Astrocyte (in vitro differentiated cells and primary cell): Measurements from ENCODE around the gene EDN2. TPM values are rescaled to one million over a fixed set of nuclear protein-coding genes. Genes with fewer than 3 reads are reported as not detected.

Experiments used
- DNase-seq: peaks from one replicate; pipeline ENCODE4 v3.0.0-alpha.2; 2010; ENCODE audit warnings: low read depth
- FAIRE-seq: peaks from 2 replicates; lab custom pipeline; 2011; peaks lifted over from hg19 to GRCh38; lab: Jason Lieb, UNC
- H2AFZ ChIP-seq: 2 replicates; pipeline ENCODE4 v1.6.0; 2012; ENCODE audit warnings: low read depth, low read length, inconsistent platforms
- H3K27ac ChIP-seq: 2 replicates; pipeline ENCODE4 v1.5.1; 2011; ENCODE audit warnings: low read depth, low read length, inconsistent platforms
- H3K27me3 ChIP-seq: 2 replicates; pipeline ENCODE4 v1.6.0; 2011; ENCODE audit warnings: low read length, inconsistent platforms; ENCODE audit not compliant: insufficient read depth
- H3K36me3 ChIP-seq: 2 replicates; pipeline ENCODE4 v1.5.1; 2011; ENCODE audit warnings: low read length, inconsistent platforms; ENCODE audit not compliant: insufficient read depth
- H3K4me1 ChIP-seq: 2 replicates; pipeline ENCODE4 v1.5.1; 2011; ENCODE audit warnings: low read length, inconsistent platforms; ENCODE audit not compliant: insufficient read depth
- H3K4me2 ChIP-seq: 2 replicates; pipeline ENCODE4 v1.6.0; 2012; ENCODE audit warnings: low read length, inconsistent platforms
- H3K4me3 ChIP-seq: 2 replicates; pipeline ENCODE4 v1.5.1; 2011; ENCODE audit warnings: low read depth, mild to moderate bottlenecking, low read length, inconsistent platforms; ENCODE audit not compliant: insufficient read depth
- H3K79me2 ChIP-seq: 2 replicates; pipeline ENCODE4 v1.6.0; 2012; ENCODE audit warnings: mild to moderate bottlenecking, low read length, inconsistent platforms; ENCODE audit not compliant: insufficient read depth
- H3K9ac ChIP-seq: 2 replicates; pipeline ENCODE4 v1.6.0; 2012; ENCODE audit warnings: mild to moderate bottlenecking, low read length, inconsistent platforms
- H3K9me3 ChIP-seq: 2 replicates; pipeline ENCODE4 v1.5.1; 2012; ENCODE audit warnings: low read depth, mild to moderate bottlenecking, low read length, inconsistent platforms; ENCODE audit not compliant: insufficient read depth
- H4K20me1 ChIP-seq: 2 replicates; pipeline ENCODE4 v1.6.0; 2012; ENCODE audit warnings: low read length, inconsistent platforms; ENCODE audit not compliant: insufficient read depth
- H3K27ac Mint-ChIP-seq: one replicate; pipeline ENCODE4 v1.8.0; 2021; ENCODE audit warnings: mild to moderate bottlenecking, mixed read lengths; ENCODE audit not compliant: unreplicated experiment
- H3K27me3 Mint-ChIP-seq: one replicate; pipeline ENCODE4 v1.8.0; 2021; ENCODE audit warnings: low read depth, mixed read lengths; ENCODE audit not compliant: unreplicated experiment
- H3K36me3 Mint-ChIP-seq: one replicate; pipeline ENCODE4 v1.8.0; 2021; ENCODE audit warnings: low read depth, mixed read lengths; ENCODE audit not compliant: unreplicated experiment
- H3K4me1 Mint-ChIP-seq: one replicate; pipeline ENCODE4 v1.8.0; 2021; ENCODE audit warnings: low read depth, mixed read lengths; ENCODE audit not compliant: unreplicated experiment
- H3K4me3 Mint-ChIP-seq: one replicate; pipeline ENCODE4 v1.8.0; 2021; ENCODE audit warnings: mild to moderate bottlenecking, moderate library complexity, mixed read lengths; ENCODE audit not compliant: unreplicated experiment
- H3K9me3 Mint-ChIP-seq: one replicate; pipeline ENCODE4 v1.8.0; 2021; ENCODE audit warnings: mild to moderate bottlenecking, mixed read lengths; ENCODE audit not compliant: unreplicated experiment
- EZH2 ChIP-seq: IDR thresholded peaks from 2 replicates; pipeline ENCODE4 v1.6.1; 2012; ENCODE audit warnings: mild to moderate bottlenecking, low read length, inconsistent platforms; ENCODE audit not compliant: insufficient read depth
- total RNA-seq: library from RNA; stranded (reverse); gene quantifications from 2 replicates; pipeline ENCODE4 v1.2.1, GENCODE V29; 2021
- TF ChIP-seq, protein P1 (sequence below): IDR thresholded peaks from 2 replicates; pipeline ENCODE4 v1.5.1; 2011; ENCODE audit warnings: low read depth, mild to moderate bottlenecking, inconsistent platforms, low read length, moderate library complexity; ENCODE audit not compliant: insufficient read depth

The EDN2 gene
- total RNA-seq, 1 donor from 2014 or later: 0.45 TPM

DNA sequence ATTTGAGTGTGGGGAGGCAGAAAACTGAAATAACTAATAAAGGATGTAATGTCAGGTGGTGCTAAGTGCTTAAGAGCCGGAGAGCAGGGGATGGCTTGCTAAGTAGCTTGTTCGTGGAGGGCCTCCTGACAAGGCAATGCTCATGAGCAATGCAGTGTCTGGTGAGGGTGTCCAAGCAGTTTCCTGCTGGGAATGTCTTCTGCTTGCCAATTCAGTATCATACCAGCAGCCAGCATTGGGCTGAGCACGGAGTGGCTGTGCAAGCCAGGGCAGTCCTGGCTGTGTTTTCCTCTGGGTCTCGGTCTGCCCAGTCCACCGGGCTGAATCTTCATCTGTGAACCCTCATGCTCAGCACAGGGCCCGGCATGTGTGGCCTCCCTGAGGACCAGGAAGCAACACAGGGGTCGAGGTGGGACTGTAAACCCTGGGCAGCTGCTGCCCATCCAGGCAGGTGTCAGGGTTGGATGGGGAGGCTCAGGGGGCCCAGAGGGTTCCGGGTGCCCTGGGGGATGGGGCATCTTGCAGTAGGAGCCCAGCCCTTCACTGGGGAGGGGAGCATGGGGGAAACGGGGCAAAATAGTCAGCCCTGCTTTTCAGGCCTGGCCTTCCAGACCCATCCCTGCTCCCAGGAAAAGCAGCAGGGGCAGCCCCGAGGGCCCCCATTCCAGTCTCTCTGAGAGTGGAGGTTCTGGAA is 27.5 kb downstream of the EDN2 start:
- Histone ChIP-seq H3K4me1 (peaks cover 21% of the 10 kb centered on the region), H3K27me3 (no peaks in the 10 kb centered on the region), H3K9ac (no peak overlapping the region), H3K4me2 (no peak overlapping the region), H3K9me3 (no peaks in the 10 kb centered on the region), H3K36me3 (no peaks in the 10 kb centered on the region), H3K79me2 (no peaks in the 10 kb centered on the region), H3K4me3 (no peak overlapping the region), H3K27ac (no peak overlapping the region), H2AFZ (no peak overlapping the region), H4K20me1 (no peaks in the 10 kb centered on the region)
- Mint-ChIP-seq H3K9me3 (peaks cover 2% of the 10 kb centered on the region), H3K36me3 (peaks cover 4% of the 10 kb centered on the region), H3K27me3 (peaks cover 9% of the 10 kb centered on the region), H3K4me1 (peaks cover 18% of the 10 kb centered on the region), H3K4me3 (no peak overlapping the region), H3K27ac (no peak overlapping the region)
- DNase-seq (peak; percentile 67), FAIRE-seq (no peak)
- TF ChIP-seq, protein P1, sequence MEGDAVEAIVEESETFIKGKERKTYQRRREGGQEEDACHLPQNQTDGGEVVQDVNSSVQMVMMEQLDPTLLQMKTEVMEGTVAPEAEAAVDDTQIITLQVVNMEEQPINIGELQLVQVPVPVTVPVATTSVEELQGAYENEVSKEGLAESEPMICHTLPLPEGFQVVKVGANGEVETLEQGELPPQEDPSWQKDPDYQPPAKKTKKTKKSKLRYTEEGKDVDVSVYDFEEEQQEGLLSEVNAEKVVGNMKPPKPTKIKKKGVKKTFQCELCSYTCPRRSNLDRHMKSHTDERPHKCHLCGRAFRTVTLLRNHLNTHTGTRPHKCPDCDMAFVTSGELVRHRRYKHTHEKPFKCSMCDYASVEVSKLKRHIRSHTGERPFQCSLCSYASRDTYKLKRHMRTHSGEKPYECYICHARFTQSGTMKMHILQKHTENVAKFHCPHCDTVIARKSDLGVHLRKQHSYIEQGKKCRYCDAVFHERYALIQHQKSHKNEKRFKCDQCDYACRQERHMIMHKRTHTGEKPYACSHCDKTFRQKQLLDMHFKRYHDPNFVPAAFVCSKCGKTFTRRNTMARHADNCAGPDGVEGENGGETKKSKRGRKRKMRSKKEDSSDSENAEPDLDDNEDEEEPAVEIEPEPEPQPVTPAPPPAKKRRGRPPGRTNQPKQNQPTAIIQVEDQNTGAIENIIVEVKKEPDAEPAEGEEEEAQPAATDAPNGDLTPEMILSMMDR: no peak
- no peak for TF ChIP-seq EZH2

DNA sequence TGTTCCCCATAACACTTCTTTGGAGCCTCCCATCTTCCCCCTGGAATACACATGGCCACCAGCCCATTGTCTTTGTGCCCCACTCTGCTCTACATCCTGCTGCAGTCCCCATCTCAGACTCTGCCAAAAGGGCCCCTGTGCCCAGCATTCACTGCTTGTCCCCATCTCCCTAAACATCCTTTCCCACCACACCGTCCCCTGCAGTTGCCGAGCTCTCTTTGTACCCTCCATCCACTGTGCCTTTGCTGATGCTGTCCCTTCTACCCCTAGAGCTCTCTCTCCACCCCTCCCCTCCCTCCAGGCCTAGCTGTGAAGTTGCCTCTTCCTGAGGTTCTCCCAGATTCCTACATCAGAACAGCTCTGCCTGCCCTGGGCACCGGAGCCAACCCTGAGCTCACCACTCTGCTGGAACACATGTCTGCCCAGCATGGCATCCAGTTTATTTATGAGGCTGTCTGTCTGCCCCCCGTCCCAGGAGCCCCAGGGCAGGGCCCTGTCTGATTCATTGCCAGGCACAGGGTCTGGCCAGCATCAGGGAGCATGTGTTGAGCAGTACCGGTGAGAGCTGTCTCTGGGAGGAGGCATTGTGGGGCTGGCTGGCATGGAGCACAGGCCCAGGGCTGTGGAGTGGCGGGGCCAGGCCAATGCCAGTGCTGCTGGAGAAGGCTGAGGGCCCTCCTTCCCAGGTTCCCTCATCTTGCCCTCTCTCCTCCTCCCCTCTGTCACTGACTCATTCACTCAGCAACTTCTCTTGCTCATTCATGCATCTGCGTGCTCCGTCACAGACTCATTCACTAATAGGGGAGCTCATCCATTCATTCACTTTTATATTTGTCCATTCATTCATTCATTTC is 28.8 kb downstream of the EDN2 start:
- H3K36me3 ChIP-seq: no peaks in the 10 kb centered on the region
- H3K9ac ChIP-seq: peak overlapping the region; percentile 29
- H2AFZ ChIP-seq: peak overlapping the region; percentile 70
- H4K20me1 ChIP-seq: no peaks in the 10 kb centered on the region
- H3K27me3 ChIP-seq: no peaks in the 10 kb centered on the region
- DNase-seq (peak; percentile 79), FAIRE-seq (no peak)
- H3K27ac ChIP-seq: peak overlapping the region; percentile 18
- Mint-ChIP-seq H3K27ac (no peak overlapping the region), H3K4me1 (peaks cover 18% of the 10 kb centered on the region), H3K9me3 (peaks cover 2% of the 10 kb centered on the region), H3K27me3 (peaks cover 9% of the 10 kb centered on the region), H3K36me3 (peaks cover 4% of the 10 kb centered on the region), H3K4me3 (no peak overlapping the region)
- peaks cover 21% of the 10 kb centered on the region for H3K4me1 ChIP-seq
- H3K4me2 ChIP-seq: peak overlapping the region; percentile 2
- H3K4me3 ChIP-seq: no peak overlapping the region
- H3K79me2 ChIP-seq: no peaks in the 10 kb centered on the region
- H3K9me3 ChIP-seq: no peaks in the 10 kb centered on the region
- TF ChIP-seq, protein P1: no peak
- TF ChIP-seq EZH2: no peak
